Measurements from ENCODE around the gene MIS18BP1. TPM values are rescaled to one million over a fixed set of nuclear protein-coding genes. Genes with fewer than 3 reads are reported as not detected.
A peak's percentile ranks its signal among the peaks of the same experiment; 100 is the strongest.

MIS18BP1 gene
- total and polyA plus RNA-seq, 10 of the 15 experiments (the other 5 are each of a cell fraction or from before 2014, with no cell fraction given): 16.9 to 88.9 (median 57.0) TPM

- no peak for FAIRE-seq
- TF ChIP-seq, protein P1, sequence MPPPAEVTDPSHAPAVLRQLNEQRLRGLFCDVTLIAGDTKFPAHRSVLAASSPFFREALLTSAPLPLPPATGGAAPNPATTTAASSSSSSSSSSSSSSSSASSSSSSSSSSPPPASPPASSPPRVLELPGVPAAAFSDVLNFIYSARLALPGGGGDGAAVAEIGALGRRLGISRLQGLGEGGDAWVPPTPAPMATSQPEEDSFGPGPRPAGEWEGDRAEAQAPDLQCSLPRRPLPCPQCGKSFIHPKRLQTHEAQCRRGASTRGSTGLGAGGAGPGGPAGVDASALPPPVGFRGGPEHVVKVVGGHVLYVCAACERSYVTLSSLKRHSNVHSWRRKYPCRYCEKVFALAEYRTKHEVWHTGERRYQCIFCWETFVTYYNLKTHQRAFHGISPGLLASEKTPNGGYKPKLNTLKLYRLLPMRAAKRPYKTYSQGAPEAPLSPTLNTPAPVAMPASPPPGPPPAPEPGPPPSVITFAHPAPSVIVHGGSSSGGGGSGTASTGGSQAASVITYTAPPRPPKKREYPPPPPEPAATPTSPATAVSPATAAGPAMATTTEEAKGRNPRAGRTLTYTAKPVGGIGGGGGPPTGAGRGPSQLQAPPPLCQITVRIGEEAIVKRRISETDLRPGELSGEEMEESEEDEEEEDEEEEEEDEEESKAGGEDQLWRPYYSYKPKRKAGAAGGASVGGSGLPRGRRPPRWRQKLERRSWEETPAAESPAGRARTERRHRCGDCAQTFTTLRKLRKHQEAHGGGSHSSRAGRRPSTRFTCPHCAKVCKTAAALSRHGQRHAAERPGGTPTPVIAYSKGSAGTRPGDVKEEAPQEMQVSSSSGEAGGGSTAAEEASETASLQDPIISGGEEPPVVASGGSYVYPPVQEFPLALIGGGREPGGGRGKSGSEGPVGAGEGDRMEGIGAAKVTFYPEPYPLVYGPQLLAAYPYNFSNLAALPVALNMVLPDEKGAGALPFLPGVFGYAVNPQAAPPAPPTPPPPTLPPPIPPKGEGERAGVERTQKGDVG (CRISPR knock-in tag; IDR thresholded peaks at IDR 0.05): no peak
- TF ChIP-seq, protein P2, sequence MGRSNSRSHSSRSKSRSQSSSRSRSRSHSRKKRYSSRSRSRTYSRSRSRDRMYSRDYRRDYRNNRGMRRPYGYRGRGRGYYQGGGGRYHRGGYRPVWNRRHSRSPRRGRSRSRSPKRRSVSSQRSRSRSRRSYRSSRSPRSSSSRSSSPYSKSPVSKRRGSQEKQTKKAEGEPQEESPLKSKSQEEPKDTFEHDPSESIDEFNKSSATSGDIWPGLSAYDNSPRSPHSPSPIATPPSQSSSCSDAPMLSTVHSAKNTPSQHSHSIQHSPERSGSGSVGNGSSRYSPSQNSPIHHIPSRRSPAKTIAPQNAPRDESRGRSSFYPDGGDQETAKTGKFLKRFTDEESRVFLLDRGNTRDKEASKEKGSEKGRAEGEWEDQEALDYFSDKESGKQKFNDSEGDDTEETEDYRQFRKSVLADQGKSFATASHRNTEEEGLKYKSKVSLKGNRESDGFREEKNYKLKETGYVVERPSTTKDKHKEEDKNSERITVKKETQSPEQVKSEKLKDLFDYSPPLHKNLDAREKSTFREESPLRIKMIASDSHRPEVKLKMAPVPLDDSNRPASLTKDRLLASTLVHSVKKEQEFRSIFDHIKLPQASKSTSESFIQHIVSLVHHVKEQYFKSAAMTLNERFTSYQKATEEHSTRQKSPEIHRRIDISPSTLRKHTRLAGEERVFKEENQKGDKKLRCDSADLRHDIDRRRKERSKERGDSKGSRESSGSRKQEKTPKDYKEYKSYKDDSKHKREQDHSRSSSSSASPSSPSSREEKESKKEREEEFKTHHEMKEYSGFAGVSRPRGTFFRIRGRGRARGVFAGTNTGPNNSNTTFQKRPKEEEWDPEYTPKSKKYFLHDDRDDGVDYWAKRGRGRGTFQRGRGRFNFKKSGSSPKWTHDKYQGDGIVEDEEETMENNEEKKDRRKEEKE (IDR thresholded peaks at IDR 0.05): no peak
- peak; percentile 50 for TF ChIP-seq RAD21 (IDR thresholded peaks at IDR 0.05; ENCODE audit: insufficient read depth, low read depth, low read length)
- TF ChIP-seq, protein P3, sequence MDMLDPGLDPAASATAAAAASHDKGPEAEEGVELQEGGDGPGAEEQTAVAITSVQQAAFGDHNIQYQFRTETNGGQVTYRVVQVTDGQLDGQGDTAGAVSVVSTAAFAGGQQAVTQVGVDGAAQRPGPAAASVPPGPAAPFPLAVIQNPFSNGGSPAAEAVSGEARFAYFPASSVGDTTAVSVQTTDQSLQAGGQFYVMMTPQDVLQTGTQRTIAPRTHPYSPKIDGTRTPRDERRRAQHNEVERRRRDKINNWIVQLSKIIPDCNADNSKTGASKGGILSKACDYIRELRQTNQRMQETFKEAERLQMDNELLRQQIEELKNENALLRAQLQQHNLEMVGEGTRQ (IDR thresholded peaks at IDR 0.05; ENCODE audit: borderline replicate concordance, low read depth, low read length): no peak
- no peak for TF ChIP-seq KDM1A (IDR thresholded peaks at IDR 0.05; ENCODE audit: borderline replicate concordance)
- TF ChIP-seq MYC (IDR thresholded peaks at IDR 0.05; ENCODE audit: insufficient read depth, insufficient read length, insufficient replicate concordance, low read length, severe bottlenecking): no peak
- TF ChIP-seq SUZ12 (IDR thresholded peaks at IDR 0.05; ENCODE audit: unreplicated experiment): no peak
- TF ChIP-seq SREBF2 (IDR thresholded peaks at IDR 0.05; ENCODE audit: low read length): no peak
- peak; percentile 35; the same call in 1 of the 2 replicates for TF ChIP-seq SMC3 (IDR thresholded peaks at IDR 0.05; ENCODE audit: borderline replicate concordance, low read length)
- TF ChIP-seq IRF5 (IDR thresholded peaks at IDR 0.05; ENCODE audit: borderline replicate concordance): no peak
- no peak for TF ChIP-seq HDAC6 (IDR thresholded peaks at IDR 0.05; ENCODE audit: unreplicated experiment)
- no peak for TF ChIP-seq MXI1 (IDR thresholded peaks at IDR 0.05; ENCODE audit: low read depth, low read length)
- TF ChIP-seq POLR2A (IDR thresholded peaks at IDR 0.05; ENCODE audit: low read depth, low read length): peak; percentile 39; the same call in 1 of the 2 replicates
- TF ChIP-seq GATAD2B (conservative IDR thresholded peaks at IDR 0.05; ENCODE audit: low read depth): no peak
These were observed 51.1 kb downstream of the MIS18BP1 start for GRCh38 chr14:45201905-45202304.

More at GRCh38 chr14:45201905-45202304, 51.1 kb downstream of the MIS18BP1 start:
- intact Hi-C loops (cut with micrococcal nuclease; ENCODE audit: unreplicated experiment): no loop called here
- BruUV-seq (replicated peaks): no TSS peak
- no peak overlapping the region for H3K4me2 ChIP-seq (ENCODE audit: control insufficient read depth, insufficient read depth)
- SMC1A ChIA-PET (ENCODE audit: uncharacterized antibody, unreplicated experiment): interaction anchor here (0.8 to 1.6 kb wide), 8 partner anchors 9 to 246 kb away, joined by 3 to 6 read pairs (median 4); no protein-coding TSS in a partner anchor
- H3K27me3 ChIP-seq (replicated peaks in 1 of 2; ENCODE audit: control insufficient read depth in 2 of 2, insufficient read depth in 2 of 2, low read length in 1 of 2): no peaks in the 10 kb centered on the region
- peaks cover 2 to 8% of the 10 kb centered on the region in 2 experiments for H3K36me3 ChIP-seq (ENCODE audit: control insufficient read depth in 2 of 2, insufficient read depth in 2 of 2, low read length in 1 of 2)
- no peak overlapping the region for H3K4me3 ChIP-seq
- H3K27ac ChIP-seq (ENCODE audit: control insufficient read depth, insufficient read depth): no peak overlapping the region
- no peak overlapping the region for H3K9ac ChIP-seq (ENCODE audit: control insufficient read depth, insufficient read depth, low read length)
- peak; percentile 86 for ATAC-seq
- no peaks in the 10 kb centered on the region for H3K9me3 ChIP-seq (replicated peaks; ENCODE audit: control insufficient read depth, insufficient read depth, low read length)
- no peaks in the 10 kb centered on the region for H3K79me2 ChIP-seq (ENCODE audit: control insufficient read depth, insufficient read depth, low read length)
- POLR2A ChIA-PET: interaction anchor here (0.6 kb wide), 1 partner anchor 71 kb away, joined by 3 read pairs; no protein-coding TSS in a partner anchor
- in situ Hi-C loops (cut with MboI): no loop called here
- CTCF ChIA-PET: interaction anchor here (0.8 to 2.5 kb wide), 5 partner anchors 9 to 288 kb away, joined by 3 to 10 read pairs (median 4); no protein-coding TSS in a partner anchor
- no peaks in the 10 kb centered on the region for H4K20me1 ChIP-seq (ENCODE audit: control insufficient read depth, insufficient read depth)
- no peak overlapping the region for H2AFZ ChIP-seq (ENCODE audit: control insufficient read depth, low read depth, low read length)
- 94% methylated on average over 1 of the region's 1 CpG for WGBS (ENCODE audit: insufficient coverage, insufficient replicate concordance, low lambda C conversion rate, missing lambda C conversion rate)
- RAD21 ChIA-PET (ENCODE audit: unreplicated experiment): interaction anchor here (0.8 to 1.3 kb wide), 2 partner anchors 20 to 45 kb away, joined by 3 read pairs; no protein-coding TSS in a partner anchor
- no peak for DNase-seq (ENCODE audit: low read depth, low spot score)
- H3K4me1 ChIP-seq (ENCODE audit: control insufficient read depth, insufficient read depth, low read length): no peaks in the 10 kb centered on the region
